Fibroblast of skin of scalp (primary cell): Measurements from ENCODE around the gene AGO1.
A peak's percentile ranks its signal among the peaks of the same experiment; 100 is the strongest.
"Not testable (repeated sequence)": the region's sequence is repeated elsewhere in the genome, so short reads cannot be mapped to it uniquely, and the experiment has no call there.

Experiments used
- DNase-seq: peaks from one replicate; pipeline ENCODE4 v3.0.0-alpha.2; 2013

The AGO1 gene

DNA sequence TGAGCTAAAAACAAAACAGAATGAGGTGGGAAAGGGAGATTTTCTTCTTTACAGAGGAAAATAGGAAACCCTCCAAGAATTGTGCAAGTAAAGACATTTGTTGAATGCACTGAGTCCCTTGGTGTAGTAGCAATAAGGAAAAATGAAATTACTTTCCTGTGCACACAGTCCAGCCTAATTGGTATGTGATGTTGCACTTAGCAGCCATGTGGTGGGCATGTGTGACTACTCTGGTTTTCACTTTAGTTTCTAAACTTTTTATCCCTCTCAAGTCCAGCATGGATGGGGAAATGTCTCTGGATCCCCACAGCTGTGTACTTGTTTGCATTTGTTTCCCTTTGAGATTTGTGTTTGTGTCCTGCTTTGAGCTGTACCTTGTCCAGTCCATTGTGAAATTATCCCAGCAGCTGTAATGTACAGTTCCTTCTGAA is 40.8 kb downstream of the AGO1 start:
- DNase-seq, result no peak

DNA sequence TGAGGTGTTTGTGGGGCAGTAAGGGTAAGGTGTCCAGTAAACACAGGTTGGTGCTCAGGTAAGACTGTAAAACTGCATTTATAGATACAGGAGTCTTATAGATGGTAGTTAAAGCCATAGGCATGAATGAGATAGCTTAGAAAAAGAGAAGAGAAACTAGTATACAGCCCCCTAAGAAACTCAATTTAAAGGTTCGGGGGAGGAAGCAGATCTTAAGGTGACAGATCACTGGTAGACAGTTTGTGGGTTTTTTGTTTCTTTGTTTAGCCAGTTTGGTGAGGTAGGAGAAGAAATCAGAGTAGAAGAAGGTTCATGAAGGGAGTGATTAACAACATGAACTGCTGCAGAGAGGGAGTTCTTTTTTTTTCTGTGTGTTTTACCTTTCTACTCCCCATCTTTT is 41.8 kb downstream of the AGO1 start:
- no peak for DNase-seq

DNA sequence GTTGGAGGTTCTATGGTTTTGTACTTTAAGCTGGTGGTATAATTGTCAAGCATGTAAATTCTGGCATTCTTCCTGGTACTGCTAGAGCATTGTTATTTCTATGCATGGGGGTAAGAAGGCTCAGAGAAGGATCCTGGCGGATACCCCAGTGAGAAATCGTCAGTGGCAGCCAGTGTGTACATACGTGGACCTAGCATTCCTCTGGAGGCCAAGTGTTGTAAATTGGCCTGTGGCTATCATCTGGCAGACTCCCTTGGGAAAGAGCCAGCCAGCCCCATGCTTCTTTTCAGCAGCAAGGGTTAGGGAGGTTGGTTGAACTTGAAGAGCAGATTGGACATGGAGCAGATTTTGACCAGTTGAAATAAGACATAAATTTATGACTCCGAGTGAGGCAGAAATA is 42.7 kb downstream of the AGO1 start:
- peak; percentile 43 for DNase-seq

DNA sequence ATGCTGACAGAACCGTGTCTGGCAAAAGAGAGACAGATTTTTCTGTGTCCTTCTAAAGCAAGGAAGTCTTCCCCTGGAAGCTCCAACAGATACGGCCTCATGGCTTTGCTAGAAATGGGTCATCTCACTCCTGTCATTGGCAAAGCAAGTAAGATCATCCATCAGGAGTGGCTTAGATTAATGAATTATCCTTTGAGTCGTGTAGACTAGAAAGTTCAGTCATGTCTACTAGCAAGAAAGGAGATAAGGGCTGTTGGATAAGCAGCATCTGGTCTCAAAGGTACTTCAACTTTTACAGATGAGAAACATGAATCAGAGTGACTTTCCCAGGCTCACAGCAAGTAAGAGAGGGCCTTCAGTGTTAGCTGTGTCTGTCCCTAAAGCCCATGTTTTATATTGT is 44.5 kb downstream of the AGO1 start:
- no peak for DNase-seq

DNA sequence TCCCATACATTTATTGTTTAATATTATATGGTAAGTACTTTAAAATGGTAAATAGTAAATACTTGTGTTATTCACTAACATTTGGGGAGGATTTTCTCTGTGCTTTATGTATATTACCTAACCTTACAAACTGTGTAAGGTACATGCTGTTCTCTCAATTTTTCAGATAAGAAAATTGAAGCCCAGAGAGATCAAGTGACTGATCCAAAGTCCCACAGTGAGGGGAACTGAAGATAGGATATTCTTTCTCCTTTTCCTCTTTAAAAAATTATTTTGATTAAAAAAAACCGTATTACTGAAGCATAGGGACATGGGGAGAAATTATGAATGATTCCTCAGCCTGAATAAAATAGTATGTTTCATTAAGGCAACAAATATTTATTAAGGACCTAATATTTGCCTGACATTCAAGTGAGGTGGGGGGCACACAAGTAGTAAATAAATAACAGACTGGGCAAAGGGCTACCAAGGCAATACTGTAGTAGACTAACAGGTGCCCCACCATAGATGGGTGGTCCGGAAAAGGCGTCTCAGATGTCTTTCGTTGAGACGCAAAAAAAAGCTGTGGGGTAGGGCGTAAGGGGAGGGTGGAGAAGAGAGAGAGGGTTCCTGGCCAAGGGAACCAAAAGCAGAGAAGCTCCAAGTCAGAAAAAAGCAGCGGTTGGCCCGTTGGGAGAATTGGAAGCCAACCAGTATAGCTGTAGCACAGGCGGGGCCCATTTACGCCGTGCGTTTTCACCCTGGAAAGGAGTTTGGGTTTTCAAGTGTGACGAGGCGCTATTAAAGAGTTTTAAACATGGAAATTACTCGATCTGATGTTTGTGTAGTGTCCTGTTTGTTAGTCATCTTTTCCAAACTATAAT is 47.0 kb downstream of the AGO1 start:
- DNase-seq, result peak; percentile 46

DNA sequence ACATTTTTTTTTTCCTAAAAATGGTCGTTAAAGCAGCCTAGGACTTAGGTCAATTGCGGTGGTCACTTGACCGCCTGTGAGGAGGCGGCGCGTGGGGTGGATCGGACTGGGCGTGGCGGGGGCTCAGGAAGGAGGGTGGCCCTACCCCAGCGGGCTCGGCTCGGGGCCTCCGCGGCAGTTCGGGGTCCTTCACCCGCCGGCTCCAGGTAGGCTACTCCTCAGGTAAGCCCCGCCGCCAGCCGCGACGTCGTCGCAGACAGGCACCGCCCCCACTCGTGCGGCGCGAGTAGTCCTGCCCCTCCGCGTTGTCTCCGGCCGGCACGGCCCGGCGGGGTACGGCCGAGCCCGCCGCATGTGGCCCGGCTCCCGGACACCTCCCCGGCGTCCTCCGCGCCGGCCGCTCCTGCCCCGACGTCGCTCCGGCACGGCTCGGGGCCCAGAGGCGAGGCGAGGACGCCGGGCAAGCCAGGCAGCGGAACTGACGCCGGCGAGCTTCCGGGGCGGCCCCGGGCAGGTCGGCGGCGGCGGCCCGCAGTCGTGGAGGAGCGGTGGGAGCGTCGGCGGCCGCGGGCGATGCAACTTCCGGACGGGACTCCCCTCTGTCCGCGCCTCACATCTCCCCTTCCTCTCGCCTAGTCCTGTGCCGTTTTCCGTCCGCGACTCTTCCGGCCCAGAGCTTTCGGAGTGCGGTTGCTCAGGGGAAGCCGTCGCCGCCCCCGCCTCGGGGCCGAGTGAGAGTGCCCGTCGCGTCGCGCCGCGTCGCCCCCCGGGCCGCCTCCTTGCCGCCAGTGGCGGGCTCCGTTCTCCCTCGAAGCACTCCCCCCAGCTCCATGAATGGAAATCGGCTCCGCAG is 47.8 kb downstream of the AGO1 start, which contains the start of gene AGO3:
TSS of gene AGO3 (plus strand) at position 513 of the 853 bp plus-strand sequence. CDS start at position 835, 322 bp downstream.
- peak; percentile 84 for DNase-seq

DNA sequence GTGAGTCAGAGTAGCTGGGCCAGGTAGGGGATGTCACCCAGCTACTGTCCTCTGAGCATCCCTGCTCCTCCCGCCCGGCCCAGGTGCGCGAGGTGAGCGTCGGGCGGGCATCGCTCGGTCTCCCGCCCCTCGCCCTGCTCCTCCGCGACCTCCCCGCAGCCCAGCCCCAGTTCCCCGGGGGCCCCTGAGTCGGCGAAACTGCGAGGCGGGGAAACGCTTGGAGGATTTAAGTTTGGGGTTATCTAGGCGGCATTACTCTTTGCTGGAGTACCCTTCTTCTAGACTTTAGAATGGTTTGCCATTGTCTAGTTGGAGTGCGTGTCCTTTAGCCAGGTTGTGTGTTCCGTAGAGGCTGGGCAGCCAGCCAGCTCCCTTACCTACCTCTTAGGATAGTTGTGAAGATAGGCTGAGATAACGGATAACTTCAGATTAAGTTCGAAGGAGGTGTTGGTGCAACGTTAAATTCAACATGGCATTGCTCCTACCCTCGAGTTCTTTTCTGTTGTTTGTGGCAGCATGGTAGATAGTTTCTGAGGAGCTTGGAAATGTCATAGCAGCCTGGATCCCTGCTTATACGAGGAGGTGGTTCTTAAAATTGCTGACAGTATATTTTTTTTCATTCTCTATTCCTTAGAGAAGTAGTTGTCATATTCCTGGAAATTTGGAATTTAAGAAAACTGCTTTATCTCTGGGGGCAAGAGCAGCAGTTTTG is 48.6 kb downstream of the AGO1 start:
- peak; percentile 1 for DNase-seq

DNA sequence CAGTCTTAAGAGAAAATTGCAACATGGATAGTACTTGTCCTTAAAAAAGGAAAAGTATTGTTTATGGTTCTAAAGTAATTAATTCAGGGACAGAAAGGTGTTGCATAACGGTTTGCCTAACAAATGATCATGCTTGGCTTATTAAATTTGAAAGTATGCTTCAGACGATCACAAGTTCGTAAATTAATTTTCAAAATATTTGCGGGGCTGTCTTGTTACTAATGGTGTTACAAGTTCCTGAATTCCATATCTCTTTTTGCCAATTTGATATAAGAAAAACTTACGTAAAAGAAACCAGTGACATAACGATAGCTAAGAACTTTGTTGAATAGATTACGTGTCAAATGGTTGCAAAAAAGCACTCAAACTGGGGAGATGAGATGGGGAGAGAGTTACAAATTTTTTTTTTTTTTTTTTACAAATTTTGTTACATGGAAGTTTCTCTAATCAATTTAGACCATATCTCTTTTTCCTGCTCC is 49.2 kb downstream of the AGO1 start:
- DNase-seq, result no peak

DNA sequence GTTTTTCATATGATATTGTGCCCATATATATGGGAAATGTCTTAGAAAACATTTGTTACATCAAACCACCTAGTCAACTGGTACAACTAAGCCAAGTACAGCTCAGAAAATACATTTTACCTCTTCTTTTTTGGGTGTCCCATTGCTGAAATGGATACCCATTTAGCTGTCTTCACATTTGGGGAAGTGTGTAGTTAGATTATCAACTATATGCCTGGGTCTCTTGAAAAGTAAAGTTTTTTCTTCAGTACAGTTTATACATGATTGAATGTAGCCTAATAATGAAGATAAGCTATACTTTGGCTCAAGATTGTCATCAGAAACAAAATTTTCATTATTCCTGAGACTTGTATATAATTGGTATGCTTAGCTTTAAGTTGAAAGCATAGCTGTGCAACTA is 49.9 kb downstream of the AGO1 start:
- no peak for DNase-seq

DNA sequence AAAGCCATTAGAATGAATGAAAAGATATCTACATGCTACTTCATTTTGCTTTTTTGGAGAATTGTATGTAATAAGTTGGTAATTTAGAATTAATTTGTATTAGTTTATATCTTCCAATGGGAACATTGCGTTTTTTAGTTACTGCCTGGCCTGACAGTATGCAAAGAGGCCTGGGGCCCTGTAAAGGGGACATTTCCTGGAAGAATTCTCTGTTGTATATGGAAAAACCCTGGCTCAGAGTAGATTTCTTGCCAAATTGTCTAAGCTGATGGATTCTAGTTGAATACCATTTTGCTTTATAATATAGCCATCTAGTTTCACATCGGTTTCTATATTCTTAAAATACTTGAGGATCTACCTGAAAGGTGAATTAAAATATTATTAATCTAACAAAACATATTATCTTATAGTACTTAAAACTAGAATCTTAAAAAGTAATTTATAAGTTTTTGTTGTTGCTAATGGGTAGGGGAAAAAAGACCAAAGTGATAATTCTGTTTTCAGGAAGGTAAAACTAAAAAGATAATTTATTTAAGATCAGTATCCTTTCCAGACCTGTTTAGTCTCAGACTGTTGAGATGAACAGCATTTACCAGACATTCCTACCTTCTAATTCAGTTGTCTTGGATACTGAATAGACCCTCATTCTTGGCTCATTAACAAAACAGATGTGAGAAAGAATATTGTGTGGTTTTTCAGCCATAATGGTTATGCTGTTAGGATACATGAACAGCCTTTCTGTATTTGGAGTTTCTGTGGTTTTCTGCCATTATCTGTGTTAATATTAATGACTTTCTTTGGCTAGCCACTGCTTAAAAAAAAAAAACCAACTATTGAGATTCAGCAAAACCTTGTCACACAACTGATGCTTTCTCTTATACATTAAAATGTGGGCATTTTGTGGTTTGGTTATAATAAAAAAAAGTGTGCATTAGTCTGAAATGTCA is 52.7 kb downstream of the AGO1 start:
- peak; percentile 16 for DNase-seq

DNA sequence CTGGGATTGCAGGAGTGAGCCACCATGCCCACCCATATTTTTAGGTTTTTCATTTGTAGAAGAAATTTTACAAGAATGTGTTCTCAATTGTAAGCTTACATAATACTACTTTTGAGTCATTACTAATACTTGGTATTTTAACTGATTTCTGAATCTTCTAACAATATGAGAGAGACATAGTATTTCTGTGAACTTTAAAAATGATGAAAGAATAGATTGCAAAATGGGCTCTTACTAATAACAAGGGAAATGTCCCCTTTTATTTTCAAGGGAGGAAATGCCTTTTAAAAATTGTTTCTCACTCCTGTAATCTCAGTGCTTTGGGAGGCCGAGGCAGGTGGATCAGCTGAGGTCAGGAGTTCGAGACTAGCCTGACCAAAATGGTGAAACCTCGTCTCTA is 53.8 kb downstream of the AGO1 start:
- DNase-seq, result no peak

DNA sequence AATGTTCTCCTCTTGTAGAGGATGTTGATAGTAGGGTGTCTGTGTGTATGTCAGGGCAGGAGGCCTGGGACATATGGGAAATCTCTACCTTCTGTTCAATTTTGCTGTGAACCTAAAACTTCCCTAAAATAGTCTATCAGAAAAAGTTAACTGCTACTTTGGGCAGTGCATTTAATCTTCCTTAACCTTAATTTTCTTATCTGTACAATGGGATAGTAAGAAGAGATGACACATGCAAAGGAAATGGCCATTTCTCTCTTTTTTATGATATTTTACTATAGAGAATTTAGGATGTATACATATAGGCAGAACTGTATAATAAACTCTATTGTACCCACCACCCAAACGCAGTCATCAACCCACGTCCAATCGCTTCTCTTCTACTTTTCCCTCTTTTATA is 56.5 kb downstream of the AGO1 start:
- no peak for DNase-seq

DNA sequence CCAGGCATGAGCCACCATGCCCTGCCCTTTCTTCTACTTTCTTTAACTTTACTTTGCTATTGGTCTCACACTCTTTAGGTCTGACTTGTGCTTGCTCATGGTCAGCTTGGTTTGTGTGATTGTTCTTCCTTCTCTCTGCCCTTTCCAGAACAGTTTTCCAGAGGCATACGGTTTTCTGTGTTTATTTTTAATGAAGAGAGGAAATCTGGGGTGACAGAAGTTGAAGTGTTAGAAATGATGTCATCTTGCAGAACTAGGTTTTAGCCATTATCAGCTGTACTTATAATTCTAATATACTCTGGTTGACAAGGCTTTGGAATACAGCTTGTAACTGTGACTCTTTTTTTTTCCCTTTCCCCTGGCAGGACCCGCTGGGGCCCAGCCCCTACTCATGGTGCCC is 62.3 kb downstream of the AGO1 start:
- no peak for DNase-seq

DNA sequence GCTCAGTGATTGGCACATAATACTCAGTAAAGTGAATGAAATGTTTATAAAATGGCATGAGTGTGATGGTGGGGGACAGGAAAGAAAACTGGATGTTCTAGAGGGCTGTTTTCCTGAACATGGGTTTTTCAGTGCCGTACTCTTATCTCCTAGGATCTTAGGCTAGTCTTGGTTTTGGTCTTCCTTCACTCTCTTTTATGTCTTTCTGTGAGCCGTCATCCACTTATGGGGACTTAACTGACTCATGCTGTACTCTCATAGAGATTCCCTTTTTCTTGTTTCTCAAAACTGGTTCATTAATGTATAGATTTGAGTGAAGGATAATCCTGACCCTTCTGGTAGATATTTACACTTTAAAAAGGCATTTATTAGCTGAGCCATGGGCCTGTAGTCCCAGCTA is 64.5 kb downstream of the AGO1 start:
- no peak for DNase-seq

DNA sequence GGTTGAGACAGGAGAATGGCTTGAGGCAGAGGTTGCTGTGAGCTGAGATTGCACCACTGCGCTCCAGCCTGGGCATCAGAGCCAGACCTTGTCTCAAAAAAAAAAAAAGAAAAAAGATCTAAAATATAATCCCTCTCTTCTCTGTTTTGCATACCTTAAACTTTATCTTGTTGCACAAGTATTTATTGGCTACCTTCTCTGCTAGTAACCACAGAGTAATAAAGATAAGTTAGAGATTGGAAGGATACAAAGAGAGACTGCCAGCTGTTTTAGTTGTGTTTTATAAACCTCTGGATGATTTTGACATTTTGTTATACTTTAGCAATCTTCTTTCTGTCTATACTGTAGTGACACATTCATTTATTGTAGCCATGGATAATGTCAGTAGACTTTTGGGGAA is 75.5 kb downstream of the AGO1 start:
- DNase-seq, result no peak

DNA sequence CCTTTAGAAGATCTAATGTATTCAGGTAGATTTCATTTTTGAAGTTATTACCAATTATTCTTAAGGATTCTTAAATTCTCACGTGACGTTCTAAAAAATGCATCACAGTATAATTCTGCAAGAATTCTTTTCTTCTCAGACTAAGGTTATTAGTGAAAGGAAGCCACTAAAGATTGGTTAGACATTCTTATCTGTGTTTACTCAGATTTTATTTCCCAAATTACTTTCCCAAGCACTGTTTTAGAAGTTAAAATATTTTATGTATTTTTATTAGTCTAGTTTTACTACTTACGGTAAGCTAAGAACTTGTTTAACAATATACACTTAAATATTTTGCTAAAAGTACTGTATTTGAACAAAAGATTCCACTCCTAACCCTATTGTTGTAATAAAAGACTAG is 76.3 kb downstream of the AGO1 start:
- DNase-seq, result no peak

DNA sequence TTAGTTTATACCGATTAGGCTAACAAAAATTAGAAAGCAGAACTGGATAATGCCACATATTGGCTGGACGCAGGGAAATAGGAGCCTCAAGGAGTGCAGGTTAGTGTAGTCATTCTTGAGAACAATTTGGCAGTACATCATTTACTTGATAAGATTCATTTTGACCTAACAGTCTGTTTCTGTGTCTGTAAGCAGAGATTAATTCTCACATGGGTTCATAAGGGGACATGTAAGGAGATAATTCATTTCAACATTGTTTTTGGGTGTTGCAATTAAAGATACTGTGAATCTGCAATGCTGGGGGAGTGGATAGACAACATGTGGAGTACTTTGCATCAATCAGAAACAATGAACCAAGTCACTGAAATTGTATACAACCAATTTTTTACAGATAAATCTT is 79.9 kb downstream of the AGO1 start:
- no peak for DNase-seq

DNA sequence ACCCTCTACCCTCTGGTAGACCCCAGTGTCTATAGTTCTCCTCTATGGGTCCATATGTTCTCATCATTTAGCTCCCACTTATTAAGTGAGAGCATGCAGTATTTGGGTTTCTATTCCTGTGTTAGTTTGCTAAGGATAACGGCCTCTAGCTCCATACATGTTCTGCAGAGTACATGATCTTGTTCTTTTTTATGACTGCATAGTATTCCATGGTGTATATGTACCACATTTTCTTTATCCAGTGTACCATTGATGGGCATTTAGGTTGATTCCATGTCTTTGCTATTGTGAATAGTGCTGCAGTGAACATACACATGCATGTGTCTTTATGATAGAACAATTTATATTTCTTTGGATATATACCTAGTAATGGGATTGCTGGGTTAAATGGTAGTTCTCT is 81.3 kb downstream of the AGO1 start:
- DNase-seq, result not testable (repeated sequence)

DNA sequence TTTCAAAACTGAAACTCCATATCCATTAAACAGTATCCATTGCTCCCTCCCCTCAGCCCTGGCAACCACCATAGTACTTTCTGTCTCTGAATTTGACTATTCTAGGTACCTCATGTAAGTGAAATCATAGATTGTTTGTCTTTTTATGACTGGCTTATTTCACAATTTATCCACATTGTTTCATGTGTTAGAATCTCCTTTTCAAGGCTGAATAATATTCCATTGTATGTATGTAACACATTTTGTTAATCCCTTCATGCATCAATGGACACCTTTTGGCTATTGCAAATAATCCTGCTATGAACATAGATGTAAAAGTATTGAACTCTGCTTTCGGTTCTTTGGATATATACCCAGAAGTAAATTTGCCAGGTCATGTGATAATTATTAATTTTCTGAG is 85.4 kb downstream of the AGO1 start:
- DNase-seq, result no peak

DNA sequence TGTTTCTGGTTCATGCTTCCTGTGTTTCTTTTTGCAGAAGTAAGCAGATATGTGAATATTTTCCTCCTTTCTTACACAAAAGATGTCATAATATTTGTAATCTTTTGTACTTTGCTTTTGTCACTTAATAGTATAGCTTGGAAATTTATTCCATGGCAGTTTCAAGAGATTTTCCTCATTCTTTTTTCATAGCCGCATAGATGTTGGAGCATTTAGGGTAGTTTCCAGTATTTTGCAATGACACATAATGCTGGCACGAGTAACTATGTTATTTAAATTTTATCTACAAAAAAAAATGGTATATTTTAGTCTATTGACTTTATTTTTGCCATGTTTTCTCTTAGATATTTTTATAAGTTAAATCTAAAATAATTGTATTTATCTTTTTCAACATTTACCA is 88.6 kb downstream of the AGO1 start:
- no peak for DNase-seq

DNA sequence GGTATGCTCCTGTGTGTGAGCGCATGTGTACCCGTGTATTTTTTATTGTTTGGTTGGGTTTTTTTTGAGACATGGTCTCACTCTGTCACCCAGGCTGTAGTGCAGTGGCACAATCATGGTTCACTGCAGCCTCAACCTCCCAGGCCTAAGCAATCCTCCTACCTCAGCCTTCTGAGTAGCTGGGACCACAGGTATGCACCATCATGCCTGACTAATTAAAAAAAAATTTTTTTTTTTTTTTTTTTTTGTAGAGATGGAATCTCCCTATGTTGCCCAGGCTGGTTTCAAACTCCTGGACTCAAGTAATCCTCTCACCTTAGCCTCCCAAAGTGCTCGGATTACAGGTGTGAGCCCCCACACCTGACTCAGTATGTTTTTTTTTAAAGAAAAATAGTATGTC is 89.6 kb downstream of the AGO1 start:
- DNase-seq, result not testable (repeated sequence)

DNA sequence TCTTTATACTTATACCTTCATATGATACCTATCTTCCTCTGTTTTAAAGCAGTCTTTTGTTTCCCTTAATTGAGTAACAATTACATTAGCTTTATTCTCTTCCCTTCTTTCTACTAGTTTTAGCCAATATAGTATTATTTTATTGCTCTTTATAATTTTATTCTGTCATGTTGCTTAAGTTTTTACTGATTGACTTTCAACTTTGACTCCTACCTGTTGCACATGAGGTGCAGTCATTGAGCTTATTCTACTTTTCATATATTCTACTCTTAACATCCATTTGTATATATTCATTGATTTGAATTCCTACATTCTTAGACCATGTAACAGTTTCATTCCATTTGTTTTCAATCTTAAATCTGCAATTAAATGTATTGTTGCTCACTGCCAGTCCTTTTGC is 97.1 kb downstream of the AGO1 start:
- no peak for DNase-seq
